HT1080 (cell line): ENCODE measurements around the gene GPX5. TPM values are rescaled to one million over a fixed set of nuclear protein-coding genes. Genes with fewer than 3 reads are reported as not detected.
A peak's percentile ranks its signal among the peaks of the same experiment; 100 is the strongest.
"Not testable (repeated sequence)": the region's sequence is repeated elsewhere in the genome, so short reads cannot be mapped to it uniquely, and the experiment has no call there.

Source experiments
- DNase-seq: peaks from one replicate; pipeline ENCODE4 v3.0.0-alpha.2; 2015; ENCODE audit warnings: low read depth
- total RNA-seq: library from RNA; depleted of rRNA; stranded (reverse); fragments of >200 nt; shearing (Covaris generic); gene quantifications from 2 replicates; pipeline ENCODE4 v1.2.3, GENCODE V29; 2014

The GPX5 gene
- total RNA-seq, 1 experiment from 2014 or later = not detected

GRCh38 chr6:28511628-28512300, 13.9 kb upstream of the GPX5 start:
- DNase-seq = no peak

GRCh38 chr6:28512387-28512786, 13.3 kb upstream of the GPX5 start:
- peak; percentile 41 for DNase-seq

- DNase-seq = no peak
Observed at GRCh38 chr6:28515676-28516075, 10.0 kb upstream of the GPX5 start, which contains the start of gene GPX6. GPX6 (minus strand) TSS chr6:28515793; CDS start chr6:28515743, 50 bp downstream.

GRCh38 chr6:28517964-28518363, 7.7 kb upstream of the GPX5 start:
- DNase-seq = no peak

- no peak for DNase-seq
Observed at GRCh38 chr6:28522594-28523240, 3.0 kb upstream of the GPX5 start.

GRCh38 chr6:28523241-28523622, 2.4 kb upstream of the GPX5 start:
- no peak for DNase-seq

- DNase-seq = no peak
Observed at GRCh38 chr6:28530777-28531176, 5.1 kb downstream of the GPX5 start.

- DNase-seq = no peak
Observed at GRCh38 chr6:28531479-28532128, 5.9 kb downstream of the GPX5 start.

- no peak for DNase-seq
Observed at GRCh38 chr6:28534306-28534705, 8.6 kb downstream of the GPX5 start.

- DNase-seq = no peak
Observed at GRCh38 chr6:28534875-28535274, 9.2 kb downstream of the GPX5 start.

- peak; percentile 45 for DNase-seq
Observed at GRCh38 chr6:28537065-28537464, 11.4 kb downstream of the GPX5 start.

- DNase-seq = peak; percentile 84
Observed at GRCh38 chr6:28537509-28538140, 11.9 kb downstream of the GPX5 start.

- no peak for DNase-seq
Observed at GRCh38 chr6:28541996-28542395, 16.3 kb downstream of the GPX5 start.

GRCh38 chr6:28542440-28543296, 17.0 kb downstream of the GPX5 start:
- DNase-seq = peak; percentile 95

GRCh38 chr6:28543651-28544610, 18.2 kb downstream of the GPX5 start:
- DNase-seq = peak; percentile 3

- no peak for DNase-seq
Observed at GRCh38 chr6:28545955-28546354, 20.3 kb downstream of the GPX5 start.

GRCh38 chr6:28547003-28547402, 21.3 kb downstream of the GPX5 start:
- DNase-seq = not testable (repeated sequence)

GRCh38 chr6:28551891-28552666, 26.4 kb downstream of the GPX5 start:
- no peak for DNase-seq

- no peak for DNase-seq
Observed at GRCh38 chr6:28553384-28553985, 27.8 kb downstream of the GPX5 start.
